ENCODE measurements around the gene STT3A.
"Not testable (repeated sequence)": the region's sequence is repeated elsewhere in the genome, so short reads cannot be mapped to it uniquely, and the experiment has no call there.

The STT3A gene

GRCh38 chr11:125592305-125593113 lies at the start of gene STT3A:
STT3A (plus strand) TSS chr11:125592852; CDS start chr11:125595916, 3,064 bp downstream.
- peak; percentile 99 to 100 for DNase-seq

DNA sequence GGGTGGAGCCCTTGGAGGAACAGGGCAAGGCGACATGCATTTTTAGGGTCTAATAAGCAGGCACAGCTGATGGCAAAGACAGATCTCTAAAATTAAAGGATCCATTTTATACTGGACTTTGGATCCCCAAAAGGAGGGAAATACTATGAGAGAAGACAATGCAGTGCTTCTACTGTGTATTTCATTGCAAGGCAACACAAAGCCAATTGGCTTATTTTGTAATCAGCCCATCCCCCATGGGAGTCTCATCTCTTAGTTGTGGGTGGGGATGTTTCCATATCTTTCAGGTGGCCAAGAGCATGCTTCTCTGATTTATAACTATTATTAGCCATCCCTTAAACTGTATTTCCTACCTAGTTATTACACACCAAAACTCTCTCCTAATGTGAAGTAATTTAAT lies 41.9 kb upstream of the STT3A start:
- no peak for DNase-seq

- no peak for DNase-seq
These were observed 40.8 kb upstream of the STT3A start for GRCh38 chr11:125551835-125552342.

DNA sequence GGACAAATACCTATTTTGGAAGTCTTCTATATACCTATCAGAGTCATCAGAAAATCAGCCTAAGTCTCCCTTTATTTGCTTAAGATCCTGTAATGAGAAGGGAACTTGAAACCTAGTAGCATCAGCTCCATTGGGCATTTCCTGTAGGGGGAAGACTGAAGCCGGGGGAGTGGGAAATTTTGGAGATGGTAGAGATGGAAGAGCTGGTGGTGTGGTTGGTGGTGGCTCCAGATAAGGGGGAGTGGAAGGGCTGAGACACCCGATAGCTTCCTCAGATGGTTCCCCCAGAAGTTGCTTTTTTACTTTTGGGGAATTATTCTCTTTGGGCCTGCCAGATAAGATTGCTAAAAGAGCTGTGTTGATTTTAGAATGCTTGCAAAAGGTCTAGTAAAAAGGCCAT lies 39.7 kb upstream of the STT3A start:
- DNase-seq: no peak

GRCh38 chr11:125553357-125553756 lies 39.3 kb upstream of the STT3A start:
- no peak for DNase-seq

DNA sequence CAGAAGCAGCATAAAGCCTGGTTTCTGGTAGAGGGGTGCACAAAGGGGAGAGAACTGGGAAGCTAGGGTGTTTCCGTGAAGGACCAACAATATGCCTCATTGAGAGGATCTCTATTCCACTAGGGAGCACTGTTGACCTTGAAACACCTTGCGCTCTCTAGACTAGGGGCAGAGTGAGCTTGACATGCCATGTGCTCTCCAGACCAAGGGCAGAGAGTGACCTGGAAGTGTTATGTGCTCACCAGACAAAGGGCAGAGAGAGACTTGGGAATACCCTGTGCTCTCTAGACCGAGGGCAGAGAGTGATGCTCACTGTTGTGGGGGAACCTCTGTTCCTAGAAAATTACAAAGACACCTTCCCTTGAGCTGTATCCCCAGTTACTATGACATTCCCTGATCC lies 38.6 kb upstream of the STT3A start:
- no peak for DNase-seq

DNA sequence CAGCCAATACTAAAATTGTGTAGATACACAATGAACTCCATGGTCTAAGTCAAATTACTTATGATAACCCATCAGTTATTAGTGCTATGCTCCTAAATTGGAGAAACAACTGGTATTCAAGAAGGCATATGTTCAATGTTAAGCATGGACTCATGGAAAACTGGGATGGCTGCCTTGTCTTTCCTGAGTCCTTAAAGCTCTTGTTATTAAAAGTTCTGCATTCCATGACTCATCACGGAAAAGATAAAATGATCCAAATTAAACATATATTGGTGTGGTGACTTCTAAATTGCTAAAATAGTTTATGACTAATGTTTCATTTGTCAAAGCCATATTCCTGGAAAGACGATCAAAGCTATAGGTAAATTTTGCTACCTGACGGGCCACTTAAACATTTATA lies 32.8 kb upstream of the STT3A start:
- no peak for DNase-seq

- DNase-seq: no peak
These were observed 30.7 kb upstream of the STT3A start for GRCh38 chr11:125561924-125562323.

DNA sequence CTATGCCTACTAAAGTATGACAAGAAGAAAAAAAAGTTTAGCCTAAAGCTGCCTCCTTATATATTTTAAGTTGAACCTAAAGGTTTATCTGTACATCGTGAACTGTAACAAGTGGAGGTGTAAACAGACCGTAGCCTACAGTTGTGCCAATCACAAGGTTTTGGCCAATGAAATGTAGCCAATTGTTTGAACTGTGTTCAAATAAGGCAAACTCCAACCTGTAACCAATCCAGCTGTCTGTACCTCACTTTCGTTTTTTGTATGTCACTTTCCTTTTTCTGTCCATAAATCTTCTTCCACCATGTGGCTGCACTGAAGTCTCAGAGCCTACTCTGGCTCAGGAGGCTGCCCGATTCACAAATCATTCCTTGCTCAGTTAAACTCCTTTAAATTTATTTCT lies 30.2 kb upstream of the STT3A start:
- DNase-seq: no peak

GRCh38 chr11:125564357-125564756 lies 28.3 kb upstream of the STT3A start:
- DNase-seq: no peak

GRCh38 chr11:125566235-125566634 lies 26.4 kb upstream of the STT3A start:
- DNase-seq: no peak

DNA sequence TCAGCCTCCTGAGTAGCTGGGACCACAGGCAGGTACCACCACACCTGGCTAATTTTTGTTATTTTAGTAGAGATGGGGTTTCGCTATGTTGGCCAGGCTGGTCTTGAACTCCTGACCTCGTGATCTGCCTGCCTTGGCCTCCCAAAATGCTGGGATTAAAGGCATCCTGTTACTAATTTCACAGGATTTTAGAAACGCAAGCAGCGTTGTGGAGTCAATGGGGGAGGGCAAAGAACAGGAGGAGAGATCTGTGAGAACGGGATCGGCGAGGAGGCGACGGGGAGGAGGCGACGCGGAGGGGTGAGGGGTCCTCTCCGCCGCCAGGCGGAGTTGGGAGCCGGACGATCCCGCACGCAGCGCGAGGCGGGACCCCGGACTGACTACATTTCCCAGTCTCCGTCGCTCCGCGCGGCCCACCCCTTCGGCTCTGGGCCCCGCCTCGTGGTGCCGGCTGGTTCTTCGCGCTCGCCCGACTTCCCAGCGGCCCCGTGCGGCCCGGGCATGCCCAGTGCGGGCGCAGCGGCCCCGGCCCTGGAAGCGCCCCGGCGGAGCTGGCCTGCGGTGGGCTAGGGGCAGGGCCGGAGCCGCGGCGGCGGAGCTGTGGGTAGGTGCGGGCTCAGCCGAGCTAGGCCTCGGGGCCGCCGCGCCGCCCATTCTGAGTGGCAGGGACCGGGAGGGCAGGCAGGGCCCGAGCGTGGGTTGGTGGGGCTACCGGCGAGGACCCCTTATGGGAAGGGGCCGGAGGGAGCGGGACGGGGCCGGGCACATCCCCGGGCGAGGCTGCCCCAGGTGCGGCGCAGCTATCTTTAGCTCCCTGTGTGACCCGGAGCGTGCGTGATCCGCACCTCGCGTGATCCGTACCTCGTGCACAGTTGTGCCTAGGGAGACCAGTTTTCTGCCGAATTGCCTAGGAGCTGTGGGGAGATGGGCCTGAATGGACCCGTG lies 23.4 kb upstream of the STT3A start, which contains the start of gene EI24:
TSS of gene EI24 (plus strand) at position 508 of the 945 bp plus-strand sequence. CDS start 3,051 bp downstream, outside the sequence.
- DNase-seq: peak; percentile 89 to 97

- DNase-seq: no peak
These were observed 22.6 kb upstream of the STT3A start for GRCh38 chr11:125569915-125570621.

DNA sequence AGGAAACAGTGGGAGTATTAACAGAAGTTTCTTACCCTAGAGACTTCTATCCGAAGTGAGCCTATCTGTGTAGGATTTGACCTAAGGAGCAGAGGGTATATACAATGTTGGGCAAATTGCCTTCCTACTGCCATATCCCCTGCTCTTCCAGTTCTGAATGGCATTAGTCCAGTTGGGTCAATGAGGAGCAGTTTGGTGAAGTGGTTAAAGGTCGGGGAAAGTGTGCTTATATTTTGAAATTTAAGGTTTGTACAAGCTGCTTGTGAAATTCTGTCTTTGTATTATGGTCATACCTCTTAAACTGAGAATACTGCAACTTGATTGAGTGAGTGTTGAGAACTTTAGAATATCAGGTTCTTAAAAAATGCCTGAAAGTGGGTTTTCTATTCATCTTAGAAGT lies 21.7 kb upstream of the STT3A start:
- no peak for DNase-seq

DNA sequence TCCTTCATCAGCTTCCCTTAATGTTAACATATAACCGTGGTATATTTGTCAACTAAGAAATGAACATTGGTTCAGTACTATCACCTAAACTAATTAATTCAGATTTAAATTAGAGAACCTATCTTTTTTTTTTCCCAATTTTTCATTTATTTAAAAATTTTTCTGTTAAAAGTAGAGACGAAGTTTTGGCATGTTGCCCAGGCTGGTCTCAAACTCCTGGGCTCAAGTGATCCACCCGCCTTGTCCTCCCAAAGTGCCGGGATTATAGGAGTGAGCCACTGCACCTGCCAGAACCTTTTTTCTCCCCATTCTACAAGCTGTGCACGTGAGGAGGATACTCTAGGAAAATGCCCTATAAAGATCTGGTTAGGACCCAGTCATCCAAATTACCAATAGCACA lies 19.7 kb upstream of the STT3A start:
- no peak for DNase-seq

DNA sequence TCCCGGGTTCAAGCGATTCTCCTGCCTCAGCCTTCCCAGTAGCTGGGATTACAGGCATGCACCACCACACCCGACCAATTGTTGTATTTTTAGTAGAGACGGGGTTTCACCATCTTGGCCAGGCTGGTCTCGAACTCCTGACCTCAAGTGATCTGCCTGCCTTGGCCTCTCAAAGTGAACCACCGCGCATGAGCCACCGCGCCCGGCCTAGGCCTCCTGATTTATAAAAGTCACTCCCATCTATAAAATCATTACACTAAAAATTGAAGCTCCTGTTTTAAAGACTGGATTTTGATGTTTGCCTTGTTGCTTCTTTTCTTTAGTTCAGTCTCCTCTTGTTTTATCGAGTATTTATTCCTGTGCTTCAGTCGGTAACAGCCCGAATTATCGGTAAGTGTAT lies 15.5 kb upstream of the STT3A start:
- not testable (repeated sequence) for DNase-seq

DNA sequence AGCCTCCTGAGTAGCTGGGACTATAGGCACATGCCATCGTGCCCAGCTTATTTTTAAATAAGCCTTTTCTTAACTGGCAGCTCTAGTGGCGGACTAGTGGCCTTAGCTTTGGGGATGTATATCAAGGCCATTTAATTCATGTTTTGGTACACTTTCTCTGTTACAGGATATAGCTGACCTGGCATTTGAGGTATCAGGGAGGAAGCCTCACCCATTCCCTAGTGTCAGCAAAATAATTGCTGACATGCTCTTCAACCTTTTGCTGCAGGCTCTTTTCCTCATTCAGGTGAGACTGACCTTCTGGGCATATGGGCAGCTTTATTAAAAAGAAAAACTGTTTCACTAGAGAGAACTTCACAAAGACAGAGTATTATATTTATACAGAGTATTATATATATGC lies 13.9 kb upstream of the STT3A start:
- no peak for DNase-seq

- DNase-seq: no peak
These were observed 12.8 kb upstream of the STT3A start for GRCh38 chr11:125579811-125580210.

DNA sequence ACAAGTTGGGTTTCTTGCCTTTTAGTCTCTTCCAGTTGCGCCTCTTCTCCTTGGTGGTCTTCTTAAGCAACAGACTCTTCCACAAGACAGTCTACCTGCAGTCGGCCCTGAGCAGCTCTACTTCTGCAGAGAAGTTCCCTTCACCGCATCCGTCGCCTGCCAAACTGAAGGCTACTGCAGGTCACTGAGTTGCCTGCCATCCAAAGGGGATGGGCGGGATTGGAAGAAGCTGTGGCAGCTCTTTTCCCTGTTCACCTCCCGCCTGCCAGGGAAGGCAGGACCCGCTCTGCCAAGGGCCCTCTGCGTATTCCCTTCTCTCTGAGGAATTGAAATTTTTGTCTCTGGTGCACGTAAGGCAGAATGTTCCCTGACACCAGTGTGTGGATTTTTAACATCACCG lies 9.2 kb upstream of the STT3A start:
- DNase-seq: no peak

DNA sequence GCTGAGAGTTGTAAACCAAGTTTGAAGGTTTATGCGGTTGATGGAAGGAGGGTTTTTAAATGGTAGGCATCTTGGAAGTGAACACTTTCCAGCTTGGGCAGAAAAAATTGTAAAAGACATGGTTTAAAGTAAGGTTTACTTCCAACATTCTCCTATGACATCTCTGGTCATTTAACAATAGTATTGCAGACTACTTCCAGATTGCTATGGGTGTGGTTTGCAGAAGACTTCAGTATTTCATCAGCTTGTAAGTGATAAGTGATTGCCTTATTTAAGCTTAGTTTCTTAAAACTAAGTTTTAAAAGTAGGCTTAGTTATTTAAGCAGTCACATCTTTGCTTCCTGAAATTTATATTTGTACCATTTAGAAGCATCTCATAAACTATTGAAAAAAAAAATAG lies 7.2 kb upstream of the STT3A start:
- DNase-seq: no peak

- DNase-seq: no peak
These were observed 6.0 kb upstream of the STT3A start for GRCh38 chr11:125586623-125587022.

DNA sequence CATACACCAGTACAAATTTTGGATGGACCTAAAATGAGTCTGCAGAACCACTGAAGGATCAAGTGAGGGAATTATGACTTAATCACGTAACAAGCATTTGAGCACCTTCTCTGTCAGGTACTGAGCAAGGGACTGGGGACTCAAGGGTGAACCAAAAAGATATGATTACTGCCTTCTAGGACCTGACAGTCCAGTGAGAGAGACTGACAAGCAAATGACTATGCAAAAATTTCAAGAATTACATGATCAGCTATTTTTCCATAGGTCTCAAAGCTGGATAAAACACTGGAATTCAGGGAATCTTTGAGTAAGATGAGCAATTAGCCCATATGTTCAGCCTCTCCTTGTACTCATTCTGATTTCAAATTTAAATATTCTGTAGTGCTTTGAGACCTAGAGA lies 5.2 kb upstream of the STT3A start:
- DNase-seq: no peak

DNA sequence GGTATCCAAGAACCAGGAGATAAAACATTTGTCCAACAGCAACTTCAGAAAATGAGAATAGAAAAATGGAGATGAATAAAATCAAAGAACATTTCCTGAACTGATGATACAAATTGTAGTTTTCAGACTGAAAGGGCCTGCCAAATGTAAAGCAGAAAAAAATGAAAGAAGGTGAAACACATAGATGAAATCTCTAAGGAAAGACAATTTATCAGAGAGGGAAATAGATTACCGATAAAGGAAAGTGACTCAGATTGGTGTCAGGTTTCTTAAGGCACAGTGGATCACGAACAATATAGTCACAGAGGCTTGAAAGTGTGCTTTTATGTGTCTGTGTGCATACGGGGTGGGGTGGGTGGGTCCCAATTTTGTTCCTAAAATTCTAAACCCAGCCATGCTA lies 4.1 kb upstream of the STT3A start:
- DNase-seq: no peak

Data from NCI-H446 (cell line).